Tibial artery (tissue), 4 donors: ENCODE results near the gene TXK.

Source experiments
- DNase-seq, 2 donors: peaks; one replicate each; pipeline ENCODE4 v3.0.0-alpha.2; 2019
- H3K27ac ChIP-seq, 2 donors: fragments of 200-600 bp; sonication (generic) in 1 of 2; 1 replicate in 1 of 2; 2 replicates in 1 of 2; pipeline ENCODE4 v1.5.1; 2018 to 2019; ENCODE audit warnings: mild to moderate bottlenecking in 1 of 2
- H3K27me3 ChIP-seq, 2 donors: fragments of 200-600 bp; sonication (generic) in 1 of 2; one replicate each; pipeline versions ENCODE4 v1.5.1 to v1.6.0; 2016 to 2019
- H3K36me3 ChIP-seq, 3 donors: fragments of 200-600 bp; sonication (generic) in 2 of 3; one replicate each; pipeline ENCODE4 v1.5.1; 2016 to 2019; ENCODE audit warnings: mild to moderate bottlenecking in 2 of 3
- H3K4me1 ChIP-seq, 4 donors: fragments of 200-600 bp; sonication (generic) in 2 of 4; 1 replicate in 3 of 4; 2 replicates in 1 of 4; pipeline ENCODE4 v1.5.1; 2016 to 2019
- H3K4me3 ChIP-seq, 2 donors: fragments of 200-600 bp; sonication (generic) in 1 of 2; 1 replicate in 1 of 2; 2 replicates in 1 of 2; pipeline ENCODE4 v1.5.1; 2018 to 2019; ENCODE audit warnings: mild to moderate bottlenecking in 2 of 2
- H3K9me3 ChIP-seq, 3 donors: fragments of 200-600 bp; sonication (generic) in 1 of 3; one replicate each; pipeline ENCODE4 v1.5.1; 2016 to 2019
- CTCF ChIP-seq, 2 experiments: fragments of 200-600 bp in 1 of 2; fragments of 450-650 bp in 1 of 2; IDR thresholded peaks; one replicate each; pipeline ENCODE4 v1.5.1; 2017 to 2019; ENCODE audit warnings: antibody characterized with exemption in 2 of 2, mild to moderate bottlenecking in 1 of 2, moderate library complexity in 1 of 2
- intact Hi-C: fragments of 100-400 bp; cut with DNase I; formaldehyde crosslinking; loops from one replicate; pipeline ENCODE4 v1.15.0; 2023; ENCODE audit warnings: low total_unique reads

TXK gene

GRCh38 chr4:48112017-48112667, 21.9 kb downstream of the TXK start:
- no peak for DNase-seq
- Histone ChIP-seq H3K27ac (no peak overlapping the region), H3K4me1 (no peaks in the 10 kb centered on the region), H3K36me3 (no peaks in the 10 kb centered on the region), H3K4me3 (no peak overlapping the region), H3K9me3 (no peaks in the 10 kb centered on the region), H3K27me3 (no peaks in the 10 kb centered on the region)
- intact Hi-C loops: no loop called here
- no peak for TF ChIP-seq CTCF (IDR thresholded peaks at IDR 0.05)

GRCh38 chr4:48110452-48110978, 23.5 kb downstream of the TXK start:
- Histone ChIP-seq H3K27me3 (no peaks in the 10 kb centered on the region), H3K4me3 (no peak overlapping the region), H3K27ac (no peak overlapping the region), H3K36me3 (no peaks in the 10 kb centered on the region), H3K9me3 (no peaks in the 10 kb centered on the region), H3K4me1 (no peaks in the 10 kb centered on the region)
- intact Hi-C loops: no loop called here
- no peak for TF ChIP-seq CTCF (IDR thresholded peaks at IDR 0.05)
- DNase-seq: no peak

- H3K4me1 ChIP-seq: no peaks in the 10 kb centered on the region
- DNase-seq: no peak
- no peaks in the 10 kb centered on the region for H3K36me3 ChIP-seq
- intact Hi-C loops: no loop called here
- no peak overlapping the region for H3K27ac ChIP-seq
- H3K4me3 ChIP-seq: no peak overlapping the region
- H3K27me3 ChIP-seq: no peaks in the 10 kb centered on the region
- TF ChIP-seq CTCF (IDR thresholded peaks at IDR 0.05): peak; percentile 17 to 40
- no peaks in the 10 kb centered on the region for H3K9me3 ChIP-seq
These were observed 24.4 kb downstream of the TXK start for GRCh38 chr4:48109413-48110263.

- no peaks in the 10 kb centered on the region for H3K27me3 ChIP-seq
- DNase-seq: no peak
- no peaks in the 10 kb centered on the region for H3K4me1 ChIP-seq
- no peaks in the 10 kb centered on the region for H3K9me3 ChIP-seq
- TF ChIP-seq CTCF (IDR thresholded peaks at IDR 0.05): no peak
- no peaks in the 10 kb centered on the region for H3K36me3 ChIP-seq
- no peak overlapping the region for H3K4me3 ChIP-seq
- intact Hi-C loops: no loop called here
- H3K27ac ChIP-seq: no peak overlapping the region
These were observed 25.6 kb downstream of the TXK start for GRCh38 chr4:48108309-48109073.

- no peak for TF ChIP-seq CTCF (IDR thresholded peaks at IDR 0.05)
- intact Hi-C loops: no loop called here
- Histone ChIP-seq H3K4me1 (no peaks in the 10 kb centered on the region), H3K27ac (no peak overlapping the region), H3K27me3 (no peaks in the 10 kb centered on the region), H3K9me3 (no peaks in the 10 kb centered on the region), H3K36me3 (no peaks in the 10 kb centered on the region), H3K4me3 (no peak overlapping the region)
- DNase-seq: no peak
These were observed 28.8 kb downstream of the TXK start for GRCh38 chr4:48105230-48105629.
